A549 (cell line): ENCODE measurements around the gene GPR89A. TPM values are rescaled to one million over a fixed set of nuclear protein-coding genes. Genes with fewer than 3 reads are reported as not detected.

Source experiments
- ATAC-seq, 2 experiments: fragments of 200-7000 bp in 1 of 2; fragments of >200 bp in 1 of 2; cut with Nextera tagmentation in 1 of 2; cut with Tn5 transposase in 1 of 2; 3 replicates each; pipeline versions ENCODE4 v1.8.0 to v1.9.1; 2018 to 2020; ENCODE audit warnings: mild to moderate bottlenecking in 1 of 2, moderate library complexity in 1 of 2
- CTCF ChIA-PET: fragments of 300-600 bp; sonication (Branson Sonifier 250); formaldehyde crosslinking; extraction: SDS; loops from one replicate; lab custom pipeline; 2021; ENCODE audit warnings: antibody characterized with exemption, inconsistent platforms; lab: Yijun Ruan, JAX
- POLR2A ChIA-PET: fragments of 350-600 bp; formaldehyde crosslinking; extraction: SDS; loops from one replicate; lab custom pipeline; 2021; ENCODE audit warnings: antibody characterized with exemption, inconsistent platforms; lab: Yijun Ruan, JAX
- DNase-seq, 2 experiments: peaks; one replicate each; pipeline versions ENCODE4 v3.0.0 to v3.0.0-alpha.2; 2011 to 2016; ENCODE audit warnings: low read depth in 1 of 2, low spot score in 1 of 2
- FAIRE-seq: peaks from 2 replicates; lab custom pipeline; 2011; peaks lifted over from hg19 to GRCh38; lab: Jason Lieb, UNC
- H3K27ac ChIP-seq, 2 experiments: fragments of >200 bp; sonication (Bioruptor Twin); formaldehyde crosslinking; 3 replicates each; pipeline ENCODE4 v1.5.1; 2016 to 2017
- H3K4me1 ChIP-seq: fragments of >200 bp; sonication (Bioruptor Twin); formaldehyde crosslinking; 3 replicates; pipeline ENCODE4 v1.6.1; 2016
- H3K4me2 ChIP-seq: fragments of >200 bp; sonication (Bioruptor Twin); formaldehyde crosslinking; 3 replicates; pipeline ENCODE4 v1.6.1; 2016
- H3K4me3 ChIP-seq: fragments of >200 bp; sonication (Bioruptor Twin); formaldehyde crosslinking; 3 replicates; pipeline ENCODE4 v1.5.1; 2016
- H3K9me3 ChIP-seq: fragments of >200 bp; sonication (Bioruptor Twin); formaldehyde crosslinking; 3 replicates; pipeline ENCODE4 v1.6.1; 2016
- BCL3 ChIP-seq: fragments of >200 bp; sonication (Bioruptor Twin); formaldehyde crosslinking; IDR thresholded peaks from 3 replicates; pipeline ENCODE4 v1.6.1; 2016
- CBX8 ChIP-seq: fragments of 200-600 bp; sonication (generic); IDR thresholded peaks from 2 replicates; pipeline ENCODE4 v1.6.1; 2016
- CEBPB ChIP-seq, 2 experiments: fragments of >200 bp in 1 of 2; sonication (Bioruptor Twin) in 1 of 2; formaldehyde crosslinking in 1 of 2; IDR thresholded peaks; 2 replicates each; pipeline ENCODE4 v1.6.1; 2012 to 2016
- CHD4 ChIP-seq: fragments of 200-600 bp; sonication (generic); IDR thresholded peaks from 2 replicates; pipeline ENCODE4 v1.6.1; 2016; ENCODE audit warnings: antibody characterized with exemption, mild to moderate bottlenecking, borderline replicate concordance
- EHF ChIP-seq: fragments of 250-450 bp; sonication (Bioruptor Pico); IDR thresholded peaks from 2 replicates; pipeline ENCODE4 v1.5.0; 2020; ENCODE audit warnings: mild to moderate bottlenecking
- FOSB ChIP-seq: fragments of 250-450 bp; sonication (Bioruptor Pico); IDR thresholded peaks from 2 replicates; pipeline ENCODE4 v1.5.0; 2020; ENCODE audit warnings: mild to moderate bottlenecking, moderate library complexity
- FOSL2 ChIP-seq, 2 experiments: fragments of 450-650 bp in 1 of 2; fragments of >200 bp in 1 of 2; sonication (Bioruptor Twin) in 1 of 2; formaldehyde crosslinking; IDR thresholded peaks; 2 replicates each; pipeline versions ENCODE4 v1.5.0 to v1.6.1; 2016 to 2020; ENCODE audit warnings: mild to moderate bottlenecking in 1 of 2, moderate library complexity in 1 of 2
- FOXS1 ChIP-seq: fragments of 250-450 bp; sonication (Bioruptor Pico); IDR thresholded peaks from 2 replicates; pipeline ENCODE4 v1.5.0; 2020; ENCODE audit warnings: mild to moderate bottlenecking, moderate library complexity
- GATA3 ChIP-seq: IDR thresholded peaks from 2 replicates; pipeline ENCODE4 v1.6.1; 2012; ENCODE audit warnings: borderline replicate concordance
- HES2 ChIP-seq: fragments of >200 bp; sonication (Bioruptor Twin); formaldehyde crosslinking; IDR thresholded peaks from 2 replicates; pipeline ENCODE4 v1.6.1; 2016
- HOXA7 ChIP-seq: fragments of 250-450 bp; sonication (Bioruptor Pico); IDR thresholded peaks from 2 replicates; pipeline ENCODE4 v1.5.0; 2020; ENCODE audit warnings: mild to moderate bottlenecking, moderate library complexity
- HOXB13 ChIP-seq: fragments of 250-450 bp; sonication (Bioruptor Pico); IDR thresholded peaks from 2 replicates; pipeline ENCODE4 v1.5.0; 2020; ENCODE audit warnings: low read depth, mild to moderate bottlenecking, moderate library complexity
- JUN ChIP-seq, 2 experiments: fragments of >200 bp; sonication (Bioruptor Twin); formaldehyde crosslinking; IDR thresholded peaks; 2 replicates in 1 of 2; 3 replicates in 1 of 2; pipeline ENCODE4 v1.6.1; 2016 to 2017
- KDM5A ChIP-seq: fragments of 200-600 bp; sonication (generic); IDR thresholded peaks from 2 replicates; pipeline ENCODE4 v1.6.1; 2016; ENCODE audit warnings: antibody characterized with exemption, mild to moderate bottlenecking
- MYC ChIP-seq: IDR thresholded peaks from 2 replicates; pipeline ENCODE4 v1.6.1; 2012; ENCODE audit warnings: mild to moderate bottlenecking, inconsistent platforms, low read length, improper control_type of control experiment, borderline replicate concordance
- NFE2L2 ChIP-seq: fragments of 150-350 bp; conservative IDR thresholded peaks from 2 replicates; pipeline ENCODE4 v1.6.1; 2014; ENCODE audit warnings: low read length
- NPAS2 ChIP-seq: fragments of 250-450 bp; sonication (Bioruptor Pico); IDR thresholded peaks from 2 replicates; pipeline ENCODE4 v1.8.0; 2022; ENCODE audit warnings: mild to moderate bottlenecking, moderate library complexity, borderline replicate concordance
- NR3C1 ChIP-seq: fragments of >200 bp; sonication (Bioruptor Twin); formaldehyde crosslinking; IDR thresholded peaks from 3 replicates; pipeline ENCODE4 v1.6.1; 2017
- POLR2AphosphoS2 ChIP-seq: conservative IDR thresholded peaks from 2 replicates; pipeline ENCODE4 v1.6.1; 2012; ENCODE audit warnings: low read length, improper control_type of control experiment, inconsistent platforms
- RARB ChIP-seq: fragments of 250-450 bp; sonication (Bioruptor Pico); IDR thresholded peaks from 2 replicates; pipeline ENCODE4 v1.8.0; 2021; ENCODE audit warnings: mild to moderate bottlenecking, moderate library complexity
- RFX5 ChIP-seq: fragments of 450-650 bp; IDR thresholded peaks from 2 replicates; pipeline ENCODE4 v1.7.1; 2014; ENCODE audit warnings: antibody characterized with exemption, mild to moderate bottlenecking, moderate library complexity
- RNF2 ChIP-seq: fragments of 200-600 bp; sonication (generic); IDR thresholded peaks from 2 replicates; pipeline ENCODE4 v1.6.1; 2016; ENCODE audit warnings: low read depth, mild to moderate bottlenecking, antibody characterized with exemption, moderate library complexity, borderline replicate concordance
- SMC3 ChIP-seq: fragments of >200 bp; sonication (Bioruptor Twin); formaldehyde crosslinking; IDR thresholded peaks from 3 replicates; pipeline ENCODE4 v1.6.1; 2018; ENCODE audit warnings: inconsistent platforms
- USF2 ChIP-seq: fragments of 450-650 bp; IDR thresholded peaks from 2 replicates; pipeline ENCODE4 v1.6.1; 2014; ENCODE audit warnings: antibody characterized with exemption
- ZC3H11A ChIP-seq: fragments of 450-650 bp; IDR thresholded peaks from 2 replicates; pipeline ENCODE4 v1.6.1; 2014; ENCODE audit warnings: antibody characterized with exemption, mild to moderate bottlenecking
- ZSCAN20 ChIP-seq: fragments of 250-450 bp; sonication (Bioruptor Pico); IDR thresholded peaks from 2 replicates; pipeline ENCODE4 v1.8.0; 2022; ENCODE audit warnings: mild to moderate bottlenecking, moderate library complexity
- WGBS: methylation state at CpG from one replicate; pipeline ENCODE4 v1.1.6; 2017; ENCODE audit errors: missing lambda C conversion rate; 5-methylcytosine and 5-hydroxymethylcytosine counted together
- polyA plus RNA-seq, 4 experiments: library from polyadenylated mRNA; depleted of rRNA in 3 of 4; stranded (reverse); fragments of >200 nt; fragmentation: RNase III in 1 of 4; extraction: RNeasy Plus Mini Kit Qiagen cat#74134 plus additional on column Dnase treatment in 1 of 4; gene quantifications; 2 replicates in 3 of 4; 3 replicates in 1 of 4; pipeline ENCODE4 v1.2.3, GENCODE V29; 2011 to 2017
- TF ChIP-seq, protein P1 (sequence below): IDR thresholded peaks from 2 replicates; pipeline ENCODE4 v1.6.1; 2012
- TF ChIP-seq, protein P2 (sequence below): fragments of >200 bp; sonication (Bioruptor Twin); formaldehyde crosslinking; IDR thresholded peaks from 3 replicates; pipeline ENCODE4 v1.5.1; 2016
- TF ChIP-seq, protein P3 (sequence below): fragments of 250-450 bp; sonication (Bioruptor Pico); IDR thresholded peaks from 2 replicates; pipeline ENCODE4 v1.5.0; 2020; ENCODE audit warnings: low read depth, mild to moderate bottlenecking, moderate library complexity

Gene GPR89A
- polyA plus RNA-seq, 2 of the 4 experiments (the other 2 are of a cell fraction): 15.2 to 33.8 TPM

DNA sequence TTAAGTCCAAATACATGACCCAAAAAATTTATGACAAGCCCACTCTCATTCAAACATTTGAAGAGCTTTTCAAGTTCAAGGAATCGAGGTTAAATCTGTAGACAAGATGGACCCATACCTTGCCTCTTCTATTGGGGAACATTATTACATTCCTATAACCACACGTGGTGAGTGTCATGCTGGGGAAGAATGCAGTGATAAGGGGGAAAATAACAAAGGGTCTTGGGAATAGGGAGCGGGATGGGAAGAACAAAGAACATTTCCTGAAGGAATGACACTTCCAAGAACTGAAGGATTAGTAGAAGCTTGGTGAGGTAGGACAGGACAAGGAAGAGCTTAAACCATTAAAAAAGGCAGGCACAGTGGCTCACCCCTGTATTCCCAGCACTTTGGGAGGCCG lies 80.5 kb downstream of the GPR89A start:
- H3K9me3 ChIP-seq: no peaks in the 10 kb centered on the region
- DNase-seq: no peak
- no peak overlapping the region for H3K4me3 ChIP-seq
- TF ChIP-seq USF2: no peak
- no peak for TF ChIP-seq RNF2
- no peak for TF ChIP-seq FOXS1 (CRISPR knock-in tag)
- no peak for TF ChIP-seq POLR2AphosphoS2
- TF ChIP-seq, protein P1, sequence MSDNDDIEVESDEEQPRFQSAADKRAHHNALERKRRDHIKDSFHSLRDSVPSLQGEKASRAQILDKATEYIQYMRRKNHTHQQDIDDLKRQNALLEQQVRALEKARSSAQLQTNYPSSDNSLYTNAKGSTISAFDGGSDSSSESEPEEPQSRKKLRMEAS: no peak
- no peak for ATAC-seq
- H3K4me2 ChIP-seq: no peak overlapping the region
- H3K4me1 ChIP-seq: peaks cover 14% of the 10 kb centered on the region
- 77% methylated on average over 4 of the region's 4 CpGs for WGBS
- POLR2A ChIA-PET: no interaction called here
- CTCF ChIA-PET: interaction anchor here (0.6 to 2.9 kb wide), 3 partner anchors 10 to 33 kb away, joined by 4 to 15 read pairs (median 6); no protein-coding TSS in a partner anchor
- H3K27ac ChIP-seq: no peak overlapping the region
- FAIRE-seq: no peak

- no peak for FAIRE-seq
- Histone ChIP-seq H3K9me3 (no peaks in the 10 kb centered on the region), H3K4me1 (peaks cover 14% of the 10 kb centered on the region), H3K27ac (no peak overlapping the region), H3K4me2 (no peak overlapping the region), H3K4me3 (no peak overlapping the region)
- TF ChIP-seq, protein P1: no peak
- TF ChIP-seq POLR2AphosphoS2: no peak
- TF ChIP-seq BCL3: no peak
- no peak for TF ChIP-seq ZSCAN20
- no peak for TF ChIP-seq HOXB13 (CRISPR knock-in tag)
- TF ChIP-seq NPAS2 (CRISPR knock-in tag): no peak
- TF ChIP-seq FOSB (CRISPR knock-in tag): no peak
- TF ChIP-seq CBX8: no peak
- no peak for TF ChIP-seq RNF2
- no peak for TF ChIP-seq NR3C1
- TF ChIP-seq CEBPB (IDR thresholded peaks at IDR 0.05): no peak
- TF ChIP-seq HOXA7: no peak
- TF ChIP-seq CHD4: no peak
- no peak for TF ChIP-seq KDM5A
- no peak for TF ChIP-seq RFX5
- no peak for TF ChIP-seq FOSL2 (IDR thresholded peaks at IDR 0.05)
- TF ChIP-seq FOSL2 (CRISPR knock-in tag; IDR thresholded peaks at IDR 0.05): no peak
- no peak for TF ChIP-seq JUN (IDR thresholded peaks at IDR 0.05)
- TF ChIP-seq, protein P2, sequence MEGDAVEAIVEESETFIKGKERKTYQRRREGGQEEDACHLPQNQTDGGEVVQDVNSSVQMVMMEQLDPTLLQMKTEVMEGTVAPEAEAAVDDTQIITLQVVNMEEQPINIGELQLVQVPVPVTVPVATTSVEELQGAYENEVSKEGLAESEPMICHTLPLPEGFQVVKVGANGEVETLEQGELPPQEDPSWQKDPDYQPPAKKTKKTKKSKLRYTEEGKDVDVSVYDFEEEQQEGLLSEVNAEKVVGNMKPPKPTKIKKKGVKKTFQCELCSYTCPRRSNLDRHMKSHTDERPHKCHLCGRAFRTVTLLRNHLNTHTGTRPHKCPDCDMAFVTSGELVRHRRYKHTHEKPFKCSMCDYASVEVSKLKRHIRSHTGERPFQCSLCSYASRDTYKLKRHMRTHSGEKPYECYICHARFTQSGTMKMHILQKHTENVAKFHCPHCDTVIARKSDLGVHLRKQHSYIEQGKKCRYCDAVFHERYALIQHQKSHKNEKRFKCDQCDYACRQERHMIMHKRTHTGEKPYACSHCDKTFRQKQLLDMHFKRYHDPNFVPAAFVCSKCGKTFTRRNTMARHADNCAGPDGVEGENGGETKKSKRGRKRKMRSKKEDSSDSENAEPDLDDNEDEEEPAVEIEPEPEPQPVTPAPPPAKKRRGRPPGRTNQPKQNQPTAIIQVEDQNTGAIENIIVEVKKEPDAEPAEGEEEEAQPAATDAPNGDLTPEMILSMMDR: no peak
- no peak for ATAC-seq
- ChIA-PET POLR2A (no interaction called here), CTCF (interaction anchor here (1.7 to 2.9 kb wide), 2 partner anchors 16 to 32 kb away, joined by 6 to 15 read pairs; no protein-coding TSS in a partner anchor)
- 91% methylated on average over 6 of the region's 6 CpGs for WGBS
- no peak for DNase-seq
These were observed 81.1 kb downstream of the GPR89A start for GRCh38 chr1:145688924-145689323.

- H3K9me3 ChIP-seq: no peaks in the 10 kb centered on the region
- no peak overlapping the region for H3K4me2 ChIP-seq
- ChIA-PET POLR2A (no interaction called here), CTCF (interaction anchor here (1.7 to 2.9 kb wide), 2 partner anchors 15 to 31 kb away, joined by 6 to 15 read pairs; no protein-coding TSS in a partner anchor)
- no peak for FAIRE-seq
- H3K4me3 ChIP-seq: no peak overlapping the region
- ATAC-seq: no peak
- H3K4me1 ChIP-seq: peaks cover 14% of the 10 kb centered on the region
- WGBS: 92% methylated on average over 6 of the region's 6 CpGs
- TF ChIP-seq ZC3H11A: no peak
- no peak for TF ChIP-seq KDM5A
- TF ChIP-seq FOSL2 (IDR thresholded peaks at IDR 0.05): no peak
- TF ChIP-seq FOSL2 (CRISPR knock-in tag; IDR thresholded peaks at IDR 0.05): no peak
- TF ChIP-seq NFE2L2: no peak
- no peak for TF ChIP-seq MYC
- TF ChIP-seq SMC3: no peak
- no peak for TF ChIP-seq JUN (IDR thresholded peaks at IDR 0.05)
- no peak for TF ChIP-seq GATA3
- TF ChIP-seq RARB (CRISPR knock-in tag): no peak
- no peak for TF ChIP-seq EHF
- TF ChIP-seq, protein P3, sequence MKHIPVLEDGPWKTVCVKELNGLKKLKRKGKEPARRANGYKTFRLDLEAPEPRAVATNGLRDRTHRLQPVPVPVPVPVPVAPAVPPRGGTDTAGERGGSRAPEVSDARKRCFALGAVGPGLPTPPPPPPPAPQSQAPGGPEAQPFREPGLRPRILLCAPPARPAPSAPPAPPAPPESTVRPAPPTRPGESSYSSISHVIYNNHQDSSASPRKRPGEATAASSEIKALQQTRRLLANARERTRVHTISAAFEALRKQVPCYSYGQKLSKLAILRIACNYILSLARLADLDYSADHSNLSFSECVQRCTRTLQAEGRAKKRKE (CRISPR knock-in tag): no peak
- TF ChIP-seq CHD4: no peak
- no peak for TF ChIP-seq HES2
- TF ChIP-seq CBX8: no peak
- TF ChIP-seq, all 56 proteins: peak for 0
- no peak overlapping the region for H3K27ac ChIP-seq
- no peak for DNase-seq
These were observed 82.1 kb downstream of the GPR89A start for GRCh38 chr1:145689922-145690321.
